Caco-2 (cell line): ENCODE results near the gene ATOH8. TPM values are rescaled to one million over a fixed set of nuclear protein-coding genes. Genes with fewer than 3 reads are reported as not detected.

Experiments
- BruUV-seq: library from RNA; stranded (reverse); fragments of 400-500 nt; replicated peaks from 2 replicates; lab custom pipeline; 2021; lab: Mats Ljungman, UMichigan
- CTCF ChIA-PET: fragments of 300-600 bp; sonication (Branson Sonifier 250); formaldehyde crosslinking; loops from one replicate; lab custom pipeline; 2022; ENCODE audit warnings: antibody characterized with exemption; lab: Charles Lee
- POLR2A ChIA-PET: fragments of 300-600 bp; sonication (Branson Sonifier 250); formaldehyde crosslinking; loops from one replicate; lab custom pipeline; 2022; ENCODE audit warnings: antibody characterized with exemption; lab: Charles Lee
- DNase-seq, 2 experiments: peaks; one replicate each; pipeline versions ENCODE4 v3.0.0 to v3.0.0-alpha.2; 2020 to 2022
- H3K27me3 ChIP-seq: replicated peaks from 2 replicates; pipeline ENCODE4 v1.6.0; 2011; ENCODE audit warnings: low read length; ENCODE audit not compliant: control insufficient read depth, insufficient read depth
- H3K36me3 ChIP-seq: 2 replicates; pipeline ENCODE4 v1.5.1; 2011; ENCODE audit warnings: low read length; ENCODE audit not compliant: control insufficient read depth, insufficient read depth
- H3K4me1 ChIP-seq: fragments of 250-450 bp; sonication (Bioruptor Pico); 2 replicates; pipeline ENCODE4 v1.5.1; 2020; ENCODE audit warnings: mild to moderate bottlenecking
- H3K4me3 ChIP-seq: 2 replicates; pipeline ENCODE4 v1.5.1; 2011; ENCODE audit warnings: low read depth, mild to moderate bottlenecking, control low read depth, low read length
- H3K9me3 ChIP-seq: fragments of 250-450 bp; sonication (Bioruptor Pico); 2 replicates; pipeline ENCODE4 v1.5.1; 2020; ENCODE audit warnings: mild to moderate bottlenecking, moderate library complexity
- H3K27ac Mint-ChIP-seq: one replicate; pipeline ENCODE4 v1.8.0; 2022; ENCODE audit warnings: mixed read lengths; ENCODE audit not compliant: unreplicated experiment
- H3K27me3 Mint-ChIP-seq: one replicate; pipeline ENCODE4 v1.8.0; 2022; ENCODE audit warnings: mixed read lengths; ENCODE audit not compliant: insufficient read depth, unreplicated experiment
- H3K36me3 Mint-ChIP-seq: one replicate; pipeline ENCODE4 v1.8.0; 2022; ENCODE audit warnings: mild to moderate bottlenecking, mixed read lengths; ENCODE audit not compliant: insufficient read depth, unreplicated experiment
- H3K4me1 Mint-ChIP-seq: one replicate; pipeline ENCODE4 v1.8.0; 2022; ENCODE audit warnings: low read depth, mixed read lengths; ENCODE audit not compliant: unreplicated experiment
- H3K4me3 Mint-ChIP-seq: one replicate; pipeline ENCODE4 v1.8.0; 2022; ENCODE audit warnings: mild to moderate bottlenecking, moderate library complexity, mixed read lengths; ENCODE audit not compliant: unreplicated experiment
- H3K9me3 Mint-ChIP-seq: one replicate; pipeline ENCODE4 v1.8.0; 2022; ENCODE audit warnings: mixed read lengths; ENCODE audit not compliant: unreplicated experiment
- intact Hi-C: fragments of 100-400 bp; cut with micrococcal nuclease; formaldehyde crosslinking; loops from one replicate; pipeline ENCODE4 v1.10.0; 2022; ENCODE audit not compliant: unreplicated experiment
- total RNA-seq: library from RNA; stranded (reverse); gene quantifications from 2 replicates; pipeline ENCODE4 v1.2.3, GENCODE V29; 2022
- TF ChIP-seq, protein P1 (sequence below), 2 experiments: fragments of 200-600 bp in 1 of 2; IDR thresholded peaks; 1 replicate in 1 of 2; 2 replicates in 1 of 2; pipeline versions ENCODE4 v1.5.1 to v1.8.0; 2011 to 2022; ENCODE audit warnings: antibody characterized with exemption in 1 of 2, control low read depth in 1 of 2, inconsistent platforms in 1 of 2, low read depth in 1 of 2, low read length in 1 of 2, mild to moderate bottlenecking in 1 of 2, moderate library complexity in 1 of 2; ENCODE audit not compliant: insufficient read depth in 1 of 2, severe bottlenecking in 1 of 2, unreplicated experiment in 1 of 2

Gene ATOH8
- total RNA-seq, 1 experiment from 2014 or later, result not detected

DNA sequence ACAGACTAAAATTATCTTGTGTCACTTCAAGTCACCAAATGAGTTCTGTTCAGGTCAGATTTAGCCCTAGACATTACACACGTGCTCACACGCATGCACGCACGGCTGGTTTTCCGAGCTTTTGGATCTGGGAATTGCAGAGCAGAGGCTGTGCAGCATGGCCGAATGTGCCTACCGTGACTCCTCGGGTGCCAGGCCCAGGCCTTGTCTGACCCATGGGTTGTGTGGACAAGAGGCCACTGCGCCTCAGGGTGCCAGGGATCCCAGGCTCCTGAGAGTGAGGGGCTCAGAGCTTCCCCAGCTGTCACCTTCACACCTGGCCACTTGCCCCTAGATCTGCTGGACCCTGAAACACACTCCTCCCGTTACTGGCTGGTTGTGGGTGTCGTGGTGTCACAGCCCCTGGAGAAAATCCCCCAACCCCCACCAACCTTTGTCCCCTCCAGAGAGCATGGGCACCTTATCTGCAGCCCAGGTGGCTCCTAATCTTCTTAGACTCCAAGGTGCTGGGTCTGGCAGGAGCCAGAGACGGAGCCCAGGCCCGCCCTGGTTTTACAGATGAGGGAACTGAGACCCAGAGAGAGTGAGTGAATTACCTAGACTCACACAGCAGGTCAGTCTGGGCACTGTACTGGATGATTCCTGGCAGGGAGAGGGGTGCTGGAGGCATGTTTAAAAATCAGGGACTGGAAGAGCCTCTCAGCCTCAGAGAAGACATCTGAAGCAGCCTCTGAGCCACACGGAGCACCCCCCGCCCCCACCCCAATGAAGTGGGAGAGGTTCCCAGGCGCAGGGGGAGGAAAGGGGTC lies 56.8 kb downstream of the ATOH8 start:
- ChIA-PET CTCF (interaction anchor here (1.3 kb wide), 1 partner anchor 8 kb away, joined by 4 read pairs; no protein-coding TSS in a partner anchor), POLR2A (no interaction called here)
- H3K27me3 Mint-ChIP-seq, result peaks cover 2% of the 10 kb centered on the region
- BruUV-seq, result no TSS peak
- no peaks in the 10 kb centered on the region; the same call in 1 of the 2 replicates for H3K27me3 ChIP-seq
- H3K4me3 Mint-ChIP-seq, result no peak overlapping the region
- H3K9me3 ChIP-seq, result no peaks in the 10 kb centered on the region
- intact Hi-C loops, result no loop called here
- no peaks in the 10 kb centered on the region for H3K36me3 Mint-ChIP-seq
- no peaks in the 10 kb centered on the region for H3K4me1 Mint-ChIP-seq
- no peaks in the 10 kb centered on the region for H3K36me3 ChIP-seq
- DNase-seq, result no peak
- TF ChIP-seq, protein P1, sequence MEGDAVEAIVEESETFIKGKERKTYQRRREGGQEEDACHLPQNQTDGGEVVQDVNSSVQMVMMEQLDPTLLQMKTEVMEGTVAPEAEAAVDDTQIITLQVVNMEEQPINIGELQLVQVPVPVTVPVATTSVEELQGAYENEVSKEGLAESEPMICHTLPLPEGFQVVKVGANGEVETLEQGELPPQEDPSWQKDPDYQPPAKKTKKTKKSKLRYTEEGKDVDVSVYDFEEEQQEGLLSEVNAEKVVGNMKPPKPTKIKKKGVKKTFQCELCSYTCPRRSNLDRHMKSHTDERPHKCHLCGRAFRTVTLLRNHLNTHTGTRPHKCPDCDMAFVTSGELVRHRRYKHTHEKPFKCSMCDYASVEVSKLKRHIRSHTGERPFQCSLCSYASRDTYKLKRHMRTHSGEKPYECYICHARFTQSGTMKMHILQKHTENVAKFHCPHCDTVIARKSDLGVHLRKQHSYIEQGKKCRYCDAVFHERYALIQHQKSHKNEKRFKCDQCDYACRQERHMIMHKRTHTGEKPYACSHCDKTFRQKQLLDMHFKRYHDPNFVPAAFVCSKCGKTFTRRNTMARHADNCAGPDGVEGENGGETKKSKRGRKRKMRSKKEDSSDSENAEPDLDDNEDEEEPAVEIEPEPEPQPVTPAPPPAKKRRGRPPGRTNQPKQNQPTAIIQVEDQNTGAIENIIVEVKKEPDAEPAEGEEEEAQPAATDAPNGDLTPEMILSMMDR (IDR thresholded peaks at IDR 0.05; ENCODE audit: insufficient read depth in 1 of 2, low read depth in 1 of 2, low read length in 1 of 2, severe bottlenecking in 1 of 2, unreplicated experiment in 1 of 2), result no peak
- H3K4me3 ChIP-seq, result no peak overlapping the region
- H3K27ac Mint-ChIP-seq, result no peak overlapping the region
- no peaks in the 10 kb centered on the region for H3K9me3 Mint-ChIP-seq
- no peaks in the 10 kb centered on the region for H3K4me1 ChIP-seq

DNA sequence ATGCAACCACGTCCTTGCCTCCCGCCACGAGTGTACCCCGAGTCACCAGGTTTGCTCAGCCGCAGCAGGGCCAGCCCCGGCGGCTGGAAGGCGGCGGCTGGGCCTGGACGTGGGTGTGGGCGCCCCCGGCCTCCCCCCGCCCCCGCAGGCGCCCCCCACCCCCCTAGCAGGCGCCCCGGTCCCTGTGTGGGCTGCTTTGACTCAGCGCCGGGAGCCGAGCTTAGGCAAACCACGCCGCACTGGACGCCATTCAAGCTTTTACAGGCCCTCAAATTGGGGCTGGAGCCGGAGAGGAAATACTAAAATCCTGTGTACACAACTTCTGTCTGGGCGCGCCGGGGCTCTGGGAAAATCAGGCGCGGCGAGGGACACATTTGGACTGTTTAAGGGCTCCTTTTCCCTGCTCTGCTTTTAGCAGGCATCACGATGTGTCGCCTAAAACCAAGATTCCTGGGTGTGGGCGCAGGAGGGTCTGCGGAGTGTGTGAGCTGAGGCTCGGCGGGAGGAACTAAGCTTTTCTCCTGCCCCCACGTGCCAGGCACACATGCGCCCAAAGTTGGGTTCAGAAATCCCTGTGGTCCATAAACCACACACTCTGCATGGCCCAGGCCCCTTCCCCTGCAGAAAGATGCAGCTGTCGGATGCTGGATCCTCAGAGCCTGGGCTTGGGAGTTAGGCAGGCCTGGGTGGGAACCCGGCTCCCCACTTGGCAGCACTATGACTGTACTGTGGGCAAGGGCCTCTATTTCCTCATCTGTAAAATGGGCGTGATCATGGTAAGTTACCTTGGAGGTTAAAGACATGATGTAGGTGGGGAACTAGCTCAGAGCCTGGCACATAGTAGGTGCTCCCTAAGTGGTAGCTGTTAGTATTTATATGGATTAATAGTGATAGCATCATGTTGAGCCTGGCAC lies 57.6 kb downstream of the ATOH8 start:
- no peaks in the 10 kb centered on the region for H3K36me3 Mint-ChIP-seq
- TF ChIP-seq, protein P1 (IDR thresholded peaks at IDR 0.05; ENCODE audit: insufficient read depth in 1 of 2, low read depth in 1 of 2, low read length in 1 of 2, severe bottlenecking in 1 of 2, unreplicated experiment in 1 of 2), result no peak
- H3K4me1 Mint-ChIP-seq, result no peaks in the 10 kb centered on the region
- ChIA-PET POLR2A (no interaction called here), CTCF (interaction anchor here (0.7 to 1.3 kb wide), 4 partner anchors 9 to 82 kb away, joined by 3 to 6 read pairs (median 4); no protein-coding TSS in a partner anchor)
- H3K4me3 Mint-ChIP-seq, result no peak overlapping the region
- H3K36me3 ChIP-seq, result no peaks in the 10 kb centered on the region
- no peaks in the 10 kb centered on the region for H3K9me3 ChIP-seq
- intact Hi-C loops, result no loop called here
- no TSS peak for BruUV-seq
- H3K27me3 ChIP-seq, result no peaks in the 10 kb centered on the region; the same call in 1 of the 2 replicates
- peaks cover 2% of the 10 kb centered on the region for H3K27me3 Mint-ChIP-seq
- H3K4me1 ChIP-seq, result no peaks in the 10 kb centered on the region
- no peaks in the 10 kb centered on the region for H3K9me3 Mint-ChIP-seq
- no peak for DNase-seq
- H3K27ac Mint-ChIP-seq, result no peak overlapping the region
- H3K4me3 ChIP-seq, result no peak overlapping the region

DNA sequence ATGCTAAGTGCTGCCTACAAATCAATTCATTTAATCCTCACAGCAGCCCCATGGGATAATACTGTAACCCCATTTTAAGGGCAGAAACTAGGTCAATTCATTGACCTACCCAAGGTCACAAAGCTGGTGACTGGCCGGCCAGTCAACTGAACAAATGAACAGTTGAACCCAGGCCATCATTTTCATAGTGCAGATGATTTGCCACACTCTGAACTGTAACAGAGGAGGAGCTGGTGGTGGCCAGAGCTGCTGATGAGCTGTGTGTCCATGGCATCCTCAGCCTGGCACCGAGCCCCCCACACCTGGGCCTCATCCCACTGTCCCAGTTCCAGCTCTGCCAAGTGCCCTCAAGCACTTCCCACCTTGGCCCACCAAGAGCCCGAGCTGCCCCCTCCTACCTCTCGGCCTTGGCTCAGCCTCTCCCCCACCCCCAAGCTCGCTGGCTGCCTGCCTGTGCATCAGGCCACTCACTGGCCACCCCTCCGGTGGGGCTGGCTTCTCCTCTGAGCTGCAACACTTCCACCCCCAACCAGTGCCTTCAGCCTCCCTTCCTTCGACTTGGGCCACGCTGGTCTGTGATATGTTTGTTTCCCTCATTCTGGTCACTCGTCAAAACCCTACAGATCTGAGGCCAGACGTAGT lies 58.4 kb downstream of the ATOH8 start:
- Histone ChIP-seq H3K4me1 (no peaks in the 10 kb centered on the region), H3K9me3 (no peaks in the 10 kb centered on the region), H3K36me3 (no peaks in the 10 kb centered on the region), H3K4me3 (no peak overlapping the region), H3K27me3 (no peaks in the 10 kb centered on the region; the same call in 1 of the 2 replicates)
- intact Hi-C loops, result no loop called here
- CTCF ChIA-PET, result interaction anchor here (0.7 to 1.3 kb wide), 4 partner anchors 9 to 83 kb away, joined by 3 to 6 read pairs (median 4); no protein-coding TSS in a partner anchor
- Mint-ChIP-seq H3K4me1 (no peaks in the 10 kb centered on the region), H3K4me3 (no peak overlapping the region), H3K27me3 (peaks cover 2% of the 10 kb centered on the region), H3K36me3 (no peaks in the 10 kb centered on the region), H3K9me3 (no peaks in the 10 kb centered on the region), H3K27ac (no peak overlapping the region)
- TF ChIP-seq, protein P1 (IDR thresholded peaks at IDR 0.05; ENCODE audit: insufficient read depth in 1 of 2, low read depth in 1 of 2, low read length in 1 of 2, severe bottlenecking in 1 of 2, unreplicated experiment in 1 of 2), result no peak
- DNase-seq, result no peak
- POLR2A ChIA-PET, result no interaction called here
- BruUV-seq, result no TSS peak
